ENCODE results near the gene TNFSF10. TPM values are rescaled to one million over a fixed set of nuclear protein-coding genes. Genes with fewer than 3 reads are reported as not detected.

Gene TNFSF10
- polyA plus RNA-seq, 1 of the 3 experiments (the other 2 are of a cell fraction) = 0.10 TPM

DNA sequence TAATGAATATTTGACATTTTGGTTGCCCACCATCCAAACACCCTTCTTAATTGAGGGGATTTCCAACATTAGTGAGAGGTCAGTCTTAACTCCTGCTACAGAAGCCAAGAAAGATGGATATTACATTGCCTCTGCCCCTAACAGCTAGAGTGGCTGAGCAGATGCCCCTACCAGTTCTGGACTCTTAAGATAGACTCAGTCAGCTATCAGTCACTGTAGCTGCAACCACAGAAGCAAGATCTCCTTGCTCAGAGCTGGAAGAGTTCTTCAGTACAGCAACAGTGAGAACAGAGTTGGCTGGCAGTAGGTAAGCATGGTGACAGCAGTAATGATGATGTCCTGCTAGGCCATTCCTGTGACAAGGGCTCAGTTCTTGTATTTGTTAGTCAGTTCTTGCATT, 29.4 kb upstream of the TNFSF10 start:
- Histone ChIP-seq H4K20me1 (ENCODE audit: insufficient read depth) (no peaks in the 10 kb centered on the region), H3K36me3 (replicated peaks in 1 of 2; ENCODE audit: control insufficient read depth in 1 of 2, insufficient read depth in 2 of 2, low read length in 1 of 2) (no peaks in the 10 kb centered on the region), H3K4me3 (ENCODE audit: low read depth in 2 of 2, low read length in 1 of 2) (no peak overlapping the region), H3K79me2 (ENCODE audit: insufficient read depth) (no peaks in the 10 kb centered on the region), H3F3A (replicated peaks; ENCODE audit: insufficient read depth) (no peaks in the 10 kb centered on the region), H3K9ac (no peak overlapping the region), H2AFZ (ENCODE audit: low read depth) (no peak overlapping the region), H3K4me1 (ENCODE audit: control insufficient read depth in 1 of 2, insufficient read depth in 2 of 2, low read depth in 1 of 2, low read length in 1 of 2) (peaks cover 0 to 5% of the 10 kb centered on the region in 2 experiments; a peak in 1 of 4 replicates), H3K27ac (ENCODE audit: low read depth in 2 of 2, low read length in 1 of 2) (no peak overlapping the region), H3K27me3 (ENCODE audit: insufficient read depth) (no peaks in the 10 kb centered on the region), H3K9me2 (no peaks in the 10 kb centered on the region), H3K9me3 (no peaks in the 10 kb centered on the region), H3K4me2 (no peak overlapping the region)
- ChIA-PET CTCF (interaction anchor here (0.7 kb wide), 1 partner anchor 17 kb away, joined by 3 read pairs; no protein-coding TSS in a partner anchor), POLR2A (no interaction called here)
- no peak for DNase-seq
- TF ChIP-seq TAF1 (IDR thresholded peaks at IDR 0.05; ENCODE audit: borderline replicate concordance, low read depth, low read length) (no peak), USF1 (IDR thresholded peaks at IDR 0.05; ENCODE audit: borderline replicate concordance, low read depth) (no peak), NFIC (IDR thresholded peaks at IDR 0.05; ENCODE audit: borderline replicate concordance) (no peak), JUND (IDR thresholded peaks at IDR 0.05) (no peak), MEF2A (IDR thresholded peaks at IDR 0.05; ENCODE audit: borderline replicate concordance, low read depth) (no peak), TCF12 (IDR thresholded peaks at IDR 0.05) (no peak), TEAD4 (IDR thresholded peaks at IDR 0.05; ENCODE audit: borderline replicate concordance, insufficient read depth) (no peak), NRF1 (IDR thresholded peaks at IDR 0.05; ENCODE audit: low read depth, low read length) (no peak), EP300 (IDR thresholded peaks at IDR 0.05; ENCODE audit: borderline replicate concordance in 1 of 2, low read depth in 1 of 2, low read length in 1 of 2) (no peak), SIN3A (IDR thresholded peaks at IDR 0.05; ENCODE audit: borderline replicate concordance, low read depth, low read length) (no peak), USF2 (IDR thresholded peaks at IDR 0.05; ENCODE audit: borderline replicate concordance, low read depth, low read length) (no peak), GABPA (IDR thresholded peaks at IDR 0.05; ENCODE audit: low read depth) (no peak), GATA2 (CRISPR knock-in tag; IDR thresholded peaks at IDR 0.05) (no peak), YY1 (IDR thresholded peaks at IDR 0.05; ENCODE audit: low read depth) (no peak), RFX5 (IDR thresholded peaks at IDR 0.05; ENCODE audit: low read length) (no peak)

DNA sequence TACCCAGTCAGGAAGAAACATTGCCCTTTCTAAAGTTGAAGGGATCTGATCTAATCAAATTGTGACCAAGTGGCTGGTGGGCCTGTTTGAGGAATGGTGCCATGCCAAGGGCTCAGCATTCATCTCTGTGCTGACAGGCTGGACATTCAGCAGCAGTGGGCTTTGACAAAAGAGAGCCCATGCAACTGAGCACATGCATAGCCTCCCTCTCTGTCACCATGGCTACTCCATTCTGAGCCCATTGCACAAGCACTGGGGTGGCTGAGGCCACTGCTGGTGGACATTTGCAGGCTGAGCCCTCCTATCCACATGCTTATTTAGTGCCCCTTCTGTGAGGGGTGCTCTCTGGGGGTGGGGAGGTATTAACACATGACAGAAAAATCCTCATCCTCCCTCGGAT, 28.6 kb upstream of the TNFSF10 start:
- Histone ChIP-seq H3K9me3 (no peaks in the 10 kb centered on the region), H3K27me3 (ENCODE audit: insufficient read depth) (no peaks in the 10 kb centered on the region), H3K4me2 (no peak overlapping the region), H3F3A (replicated peaks; ENCODE audit: insufficient read depth) (no peaks in the 10 kb centered on the region), H3K27ac (ENCODE audit: low read depth in 2 of 2, low read length in 1 of 2) (no peak overlapping the region), H3K36me3 (replicated peaks in 1 of 2; ENCODE audit: control insufficient read depth in 1 of 2, insufficient read depth in 2 of 2, low read length in 1 of 2) (no peaks in the 10 kb centered on the region), H3K9me2 (no peaks in the 10 kb centered on the region), H3K4me3 (ENCODE audit: low read depth in 2 of 2, low read length in 1 of 2) (no peak overlapping the region), H3K9ac (no peak overlapping the region), H2AFZ (ENCODE audit: low read depth) (no peak overlapping the region), H4K20me1 (ENCODE audit: insufficient read depth) (no peaks in the 10 kb centered on the region), H3K79me2 (ENCODE audit: insufficient read depth) (no peaks in the 10 kb centered on the region), H3K4me1 (ENCODE audit: control insufficient read depth in 1 of 2, insufficient read depth in 2 of 2, low read depth in 1 of 2, low read length in 1 of 2) (peaks cover 0 to 5% of the 10 kb centered on the region in 2 experiments; a peak in 1 of 4 replicates)
- CTCF ChIA-PET = no interaction called here
- TF ChIP-seq FOSL2 (IDR thresholded peaks at IDR 0.05; ENCODE audit: borderline replicate concordance, low read depth) (no peak), PBX3 (IDR thresholded peaks at IDR 0.05) (no peak), RCOR1 (IDR thresholded peaks at IDR 0.05; ENCODE audit: low read length) (no peak), CTCF (IDR thresholded peaks at IDR 0.05) (no peak), POLR2AphosphoS5 (IDR thresholded peaks at IDR 0.05; ENCODE audit: low read depth, low read length) (no peak), GABPA (IDR thresholded peaks at IDR 0.05; ENCODE audit: low read depth) (no peak), CHD2 (IDR thresholded peaks at IDR 0.05; ENCODE audit: low read length, partially characterized antibody) (no peak), ZBTB33 (IDR thresholded peaks at IDR 0.05; ENCODE audit: borderline replicate concordance, low read depth) (no peak), SIN3A (IDR thresholded peaks at IDR 0.05; ENCODE audit: borderline replicate concordance, low read depth, low read length) (no peak), FOXM1 (IDR thresholded peaks at IDR 0.05; ENCODE audit: low read depth) (no peak)
- POLR2A ChIA-PET = no interaction called here
- DNase-seq = no peak
- WGBS (ENCODE audit: low lambda C conversion rate) = 100% methylated on average over 1 of the region's 1 CpG
